ENCODE data around the gene HTT. TPM values are rescaled to one million over a fixed set of nuclear protein-coding genes. Genes with fewer than 3 reads are reported as not detected.

HTT gene
- total RNA-seq, 4 donors from 2014 or later, result 50.1 to 192 (median 81.0) TPM

DNA sequence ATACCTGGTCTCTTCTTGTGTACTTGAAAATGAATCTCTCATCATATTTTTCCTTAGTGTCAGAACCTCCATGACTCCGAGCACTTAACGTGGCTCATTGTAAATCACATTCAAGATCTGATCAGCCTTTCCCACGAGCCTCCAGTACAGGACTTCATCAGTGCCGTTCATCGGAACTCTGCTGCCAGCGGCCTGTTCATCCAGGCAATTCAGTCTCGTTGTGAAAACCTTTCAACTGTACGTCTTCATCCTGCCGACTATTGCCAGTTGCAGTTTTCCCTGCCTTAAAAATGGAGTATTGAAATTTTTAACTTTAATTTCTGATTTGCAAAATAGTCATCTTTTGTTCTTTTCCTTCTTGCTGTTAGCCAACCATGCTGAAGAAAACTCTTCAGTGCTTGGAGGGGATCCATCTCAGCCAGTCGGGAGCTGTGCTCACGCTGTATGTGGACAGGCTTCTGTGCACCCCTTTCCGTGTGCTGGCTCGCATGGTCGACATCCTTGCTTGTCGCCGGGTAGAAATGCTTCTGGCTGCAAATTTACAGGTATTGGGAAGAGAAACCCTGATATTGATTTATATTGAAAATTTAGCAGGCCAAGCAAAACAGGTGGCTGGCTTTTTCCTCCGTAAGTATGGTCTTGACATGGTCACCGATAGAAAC is 132.1 kb downstream of the HTT start:
- no peaks in the 10 kb centered on the region for H3K9me3 ChIP-seq
- TF ChIP-seq EP300 (IDR thresholded peaks at IDR 0.05), result no peak
- no peak for TF ChIP-seq POLR2AphosphoS5 (IDR thresholded peaks at IDR 0.05)
- TF ChIP-seq POLR2A (IDR thresholded peaks at IDR 0.05), result no peak
- TF ChIP-seq, protein P1, sequence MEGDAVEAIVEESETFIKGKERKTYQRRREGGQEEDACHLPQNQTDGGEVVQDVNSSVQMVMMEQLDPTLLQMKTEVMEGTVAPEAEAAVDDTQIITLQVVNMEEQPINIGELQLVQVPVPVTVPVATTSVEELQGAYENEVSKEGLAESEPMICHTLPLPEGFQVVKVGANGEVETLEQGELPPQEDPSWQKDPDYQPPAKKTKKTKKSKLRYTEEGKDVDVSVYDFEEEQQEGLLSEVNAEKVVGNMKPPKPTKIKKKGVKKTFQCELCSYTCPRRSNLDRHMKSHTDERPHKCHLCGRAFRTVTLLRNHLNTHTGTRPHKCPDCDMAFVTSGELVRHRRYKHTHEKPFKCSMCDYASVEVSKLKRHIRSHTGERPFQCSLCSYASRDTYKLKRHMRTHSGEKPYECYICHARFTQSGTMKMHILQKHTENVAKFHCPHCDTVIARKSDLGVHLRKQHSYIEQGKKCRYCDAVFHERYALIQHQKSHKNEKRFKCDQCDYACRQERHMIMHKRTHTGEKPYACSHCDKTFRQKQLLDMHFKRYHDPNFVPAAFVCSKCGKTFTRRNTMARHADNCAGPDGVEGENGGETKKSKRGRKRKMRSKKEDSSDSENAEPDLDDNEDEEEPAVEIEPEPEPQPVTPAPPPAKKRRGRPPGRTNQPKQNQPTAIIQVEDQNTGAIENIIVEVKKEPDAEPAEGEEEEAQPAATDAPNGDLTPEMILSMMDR (IDR thresholded peaks at IDR 0.05), result no peak
- peaks cover 10% of the 10 kb centered on the region for H3K4me1 ChIP-seq
- no peak overlapping the region for H3K27ac ChIP-seq
- H3K4me3 ChIP-seq, result no peak overlapping the region
- no peaks in the 10 kb centered on the region for H3K27me3 ChIP-seq
- WGBS, result 96% methylated on average over 18 of the region's 18 CpGs
- peak in 1 of 2 donors; percentile 40 for DNase-seq (ENCODE audit: low spot score in 2 of 2)
- peaks cover 53% of the 10 kb centered on the region for H3K36me3 ChIP-seq

DNA sequence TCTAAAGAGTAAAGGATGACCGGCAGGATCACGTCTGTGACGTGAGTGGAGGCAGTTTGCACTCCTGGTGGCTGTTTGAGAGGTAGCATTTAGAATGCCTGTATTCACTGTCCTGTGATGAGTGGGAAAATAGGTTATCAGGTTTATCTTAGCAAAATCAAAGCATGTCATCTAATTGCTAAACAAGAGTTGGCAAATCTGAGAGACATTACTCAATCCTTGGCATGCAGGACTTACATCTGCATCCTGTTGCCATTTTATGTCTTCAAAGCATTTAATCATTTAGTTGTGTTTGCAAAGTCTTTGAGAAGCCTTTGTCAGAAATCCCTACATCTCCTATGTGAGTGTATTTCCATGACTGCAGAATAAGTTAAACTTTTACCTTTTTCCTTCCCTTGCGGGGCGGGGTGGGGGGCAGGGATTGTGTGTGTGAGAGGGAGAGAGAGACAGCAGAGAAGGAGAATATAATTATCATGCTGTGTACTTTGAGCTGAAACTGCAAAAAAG is 133.1 kb downstream of the HTT start:
- TF ChIP-seq, protein P1 (IDR thresholded peaks at IDR 0.05), result no peak
- TF ChIP-seq POLR2A (IDR thresholded peaks at IDR 0.05) (no peak), EP300 (IDR thresholded peaks at IDR 0.05) (no peak), POLR2AphosphoS5 (IDR thresholded peaks at IDR 0.05) (peak in 1 of 3 donors; percentile 18)
- peaks cover 58% of the 10 kb centered on the region for H3K36me3 ChIP-seq
- no peaks in the 10 kb centered on the region for H3K9me3 ChIP-seq
- peaks cover 10% of the 10 kb centered on the region for H3K4me1 ChIP-seq
- no peak overlapping the region for H3K4me3 ChIP-seq
- WGBS, result 69% methylated on average over 5 of the region's 5 CpGs
- H3K27me3 ChIP-seq, result no peaks in the 10 kb centered on the region
- peak in 1 of 2 donors; percentile 21 for DNase-seq (ENCODE audit: low spot score in 2 of 2)
- H3K27ac ChIP-seq, result no peak overlapping the region

DNA sequence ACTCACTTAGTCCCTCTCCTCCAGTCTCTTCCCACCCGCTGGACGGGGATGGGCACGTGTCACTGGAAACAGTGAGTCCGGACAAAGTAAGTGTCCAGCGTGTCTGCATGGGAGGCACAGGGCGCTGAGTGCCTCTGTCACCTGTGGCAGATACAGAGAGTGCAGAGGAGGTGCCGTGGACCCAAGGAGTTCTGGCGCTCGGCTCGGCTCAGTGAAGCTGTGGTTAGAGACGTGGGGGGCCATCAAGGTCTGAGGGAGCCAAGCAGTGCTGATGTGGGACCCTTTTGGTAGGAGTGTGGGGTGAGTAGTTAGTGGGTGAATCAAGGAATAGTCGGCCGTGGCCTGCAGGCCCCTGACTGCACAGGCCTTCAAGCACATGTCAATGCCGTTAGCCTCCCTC is 134.3 kb downstream of the HTT start:
- DNase-seq (ENCODE audit: low spot score in 2 of 2), result peak in 1 of 2 donors; percentile 44
- TF ChIP-seq, protein P1 (IDR thresholded peaks at IDR 0.05), result no peak
- TF ChIP-seq POLR2AphosphoS5 (IDR thresholded peaks at IDR 0.05), result no peak
- no peak for TF ChIP-seq EP300 (IDR thresholded peaks at IDR 0.05)
- no peak for TF ChIP-seq POLR2A (IDR thresholded peaks at IDR 0.05)
- Histone ChIP-seq H3K4me1 (peaks cover 4% of the 10 kb centered on the region), H3K9me3 (no peaks in the 10 kb centered on the region), H3K4me3 (no peak overlapping the region), H3K27me3 (no peaks in the 10 kb centered on the region), H3K36me3 (peaks cover 70% of the 10 kb centered on the region), H3K27ac (no peak overlapping the region)
- 94% methylated on average over 14 of the region's 14 CpGs for WGBS

DNA sequence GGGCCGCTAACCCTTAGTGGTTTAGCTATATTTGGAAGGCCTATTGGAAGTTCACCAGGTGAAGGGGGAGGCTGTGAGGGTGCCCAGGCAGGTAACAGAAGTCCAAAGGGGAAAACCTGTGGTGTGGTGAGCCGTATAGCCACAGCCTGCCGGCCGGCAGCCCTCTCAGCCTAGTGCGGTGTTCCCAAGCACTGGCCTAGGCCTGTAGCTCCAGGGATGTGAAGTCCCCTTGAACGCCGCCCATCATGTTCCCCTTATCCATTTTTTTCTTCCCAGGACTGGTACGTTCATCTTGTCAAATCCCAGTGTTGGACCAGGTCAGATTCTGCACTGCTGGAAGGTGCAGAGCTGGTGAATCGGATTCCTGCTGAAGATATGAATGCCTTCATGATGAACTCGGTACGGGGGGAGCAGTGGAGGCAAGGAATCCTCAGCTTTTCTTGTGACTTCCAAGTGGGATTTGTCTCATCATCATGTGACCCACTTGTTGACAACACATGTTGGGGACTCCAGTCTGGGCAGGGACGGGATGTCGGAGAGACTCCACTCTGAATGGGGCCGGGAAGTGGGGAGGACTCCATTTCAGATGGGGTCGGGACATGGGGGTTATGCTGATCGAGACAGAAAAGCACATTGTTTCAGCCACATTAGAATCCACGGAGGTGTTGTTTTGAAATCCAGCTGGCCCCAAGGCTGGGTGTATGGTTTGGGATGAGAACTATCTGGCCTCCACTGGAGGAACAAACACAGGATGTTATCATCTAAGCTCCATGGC is 135.3 kb downstream of the HTT start:
- H3K4me1 ChIP-seq, result peaks cover 4% of the 10 kb centered on the region
- H3K27me3 ChIP-seq, result no peaks in the 10 kb centered on the region
- H3K4me3 ChIP-seq, result no peak overlapping the region
- H3K36me3 ChIP-seq, result peaks cover 67% of the 10 kb centered on the region
- 96% methylated on average over 14 of the region's 17 CpGs for WGBS
- DNase-seq (ENCODE audit: low spot score in 2 of 2), result peak; percentile 44 to 56
- no peaks in the 10 kb centered on the region for H3K9me3 ChIP-seq
- TF ChIP-seq POLR2AphosphoS5 (IDR thresholded peaks at IDR 0.05), result no peak
- TF ChIP-seq, protein P1 (IDR thresholded peaks at IDR 0.05), result no peak
- TF ChIP-seq EP300 (IDR thresholded peaks at IDR 0.05), result no peak
- TF ChIP-seq POLR2A (IDR thresholded peaks at IDR 0.05), result no peak
- H3K27ac ChIP-seq, result no peak overlapping the region

DNA sequence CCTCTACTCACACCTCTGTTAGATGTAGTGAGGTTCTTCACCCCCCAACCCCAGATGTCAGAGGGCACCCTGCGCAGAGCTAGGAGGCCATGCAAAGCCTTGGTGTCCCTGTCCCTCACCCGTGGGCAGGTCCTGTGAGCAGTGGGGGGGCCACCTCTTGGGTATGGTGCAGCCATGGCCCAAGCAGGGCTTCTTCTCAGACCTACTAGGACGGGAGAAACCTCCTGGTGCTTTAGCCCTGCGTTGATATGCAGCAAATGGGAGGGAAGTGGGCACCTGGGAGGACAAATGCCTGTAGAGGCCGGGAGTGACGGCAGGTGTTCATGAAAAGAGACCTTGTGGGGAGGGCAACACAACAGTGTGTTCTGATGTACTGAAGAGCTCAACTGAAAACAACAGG is 136.0 kb downstream of the HTT start:
- 96% methylated on average over 6 of the region's 6 CpGs for WGBS

More for the DNA sequence above, 136.0 kb downstream of the HTT start:
- Histone ChIP-seq H3K27ac (no peak overlapping the region), H3K27me3 (no peaks in the 10 kb centered on the region), H3K36me3 (peaks cover 73% of the 10 kb centered on the region), H3K9me3 (no peaks in the 10 kb centered on the region), H3K4me1 (peaks cover 4% of the 10 kb centered on the region), H3K4me3 (no peak overlapping the region)
- DNase-seq (ENCODE audit: low spot score in 2 of 2), result peak; percentile 48 to 54
- no peak for TF ChIP-seq EP300 (IDR thresholded peaks at IDR 0.05)
- no peak for TF ChIP-seq POLR2A (IDR thresholded peaks at IDR 0.05)

Data from suprapubic skin (tissue), 4 donors.